GM12878 (cell line): ENCODE results near the gene GRAMD2B. TPM values are rescaled to one million over a fixed set of nuclear protein-coding genes. Genes with fewer than 3 reads are reported as not detected.

Source experiments
- ATAC-seq: fragments of 200-7000 bp; cut with Tn5 transposase; 3 replicates; pipeline ENCODE4 v1.9.1; 2020; ENCODE audit warnings: mild to moderate bottlenecking, moderate library complexity
- BruUV-seq: library from RNA; stranded (reverse); fragments of 400-500 nt; replicated peaks from 2 replicates; lab custom pipeline; 2021; lab: Mats Ljungman, UMichigan
- CTCF ChIA-PET: fragments of 300-600 bp; sonication (Branson Sonifier 250); formaldehyde crosslinking; extraction: SDS; loops from one replicate; lab custom pipeline; 2021; ENCODE audit warnings: inconsistent platforms; lab: Yijun Ruan, JAX
- POLR2A ChIA-PET: fragments of 350-600 bp; formaldehyde crosslinking; extraction: SDS; loops from one replicate; lab custom pipeline; 2021; ENCODE audit warnings: inconsistent platforms; lab: Charles Lee
- RAD21 ChIA-PET: fragments of 300-600 bp; sonication (Branson Sonifier 250); formaldehyde crosslinking; loops from one replicate; lab custom pipeline; 2023; ENCODE audit warnings: antibody characterized with exemption; ENCODE audit not compliant: unreplicated experiment; lab: Charles Lee
- SMC1A ChIA-PET: fragments of 300-600 bp; sonication (Branson Sonifier 250); formaldehyde crosslinking; loops from one replicate; lab custom pipeline; 2023; ENCODE audit not compliant: unreplicated experiment, uncharacterized antibody; lab: Charles Lee
- DNase-seq: peaks from one replicate; pipeline ENCODE4 v3.0.0-alpha.2; 2011; ENCODE audit warnings: low read depth, low spot score
- FAIRE-seq: peaks from 3 replicates; lab custom pipeline; 2011; peaks lifted over from hg19 to GRCh38; lab: Jason Lieb, UNC
- H2AFZ ChIP-seq: 2 replicates; pipeline ENCODE4 v1.6.0; 2011; ENCODE audit warnings: low read depth, low read length, control low read depth; ENCODE audit not compliant: control insufficient read depth
- H3K27ac ChIP-seq: 2 replicates; pipeline ENCODE4 v1.5.1; 2011; ENCODE audit warnings: control low read depth; ENCODE audit not compliant: control insufficient read depth, insufficient read depth
- H3K27me3 ChIP-seq, 2 experiments: replicated peaks in 1 of 2; 2 replicates each; pipeline versions ENCODE4 v1.6.0 to v1.6.1; 2011; ENCODE audit warnings: low read length in 1 of 2; ENCODE audit not compliant: control insufficient read depth in 2 of 2, insufficient read depth in 2 of 2
- H3K36me3 ChIP-seq, 2 experiments: 2 replicates each; pipeline ENCODE4 v1.5.1; 2011; ENCODE audit warnings: low read length in 1 of 2; ENCODE audit not compliant: control insufficient read depth in 2 of 2, insufficient read depth in 2 of 2
- H3K4me1 ChIP-seq: 2 replicates; pipeline ENCODE4 v1.6.1; 2011; ENCODE audit warnings: mild to moderate bottlenecking, low read length, moderate library complexity, mixed read lengths; ENCODE audit not compliant: control insufficient read depth, insufficient read depth
- H3K4me2 ChIP-seq: 2 replicates; pipeline ENCODE4 v1.6.0; 2011; ENCODE audit warnings: control low read depth; ENCODE audit not compliant: control insufficient read depth, insufficient read depth
- H3K4me3 ChIP-seq: fragments of 200-600 bp; sonication (generic); 2 replicates; pipeline ENCODE4 v1.5.1; 2016
- H3K79me2 ChIP-seq: 2 replicates; pipeline ENCODE4 v1.6.0; 2011; ENCODE audit warnings: low read length; ENCODE audit not compliant: control insufficient read depth, insufficient read depth
- H3K9ac ChIP-seq: 2 replicates; pipeline ENCODE4 v1.8.0; 2011; ENCODE audit warnings: low read length, control low read depth, mixed read lengths; ENCODE audit not compliant: control insufficient read depth, insufficient read depth
- H3K9me3 ChIP-seq: replicated peaks from 3 replicates; pipeline ENCODE4 v1.5.1; 2011; ENCODE audit warnings: mild to moderate bottlenecking, low read length; ENCODE audit not compliant: control insufficient read depth, insufficient read depth
- H4K20me1 ChIP-seq: 2 replicates; pipeline ENCODE4 v1.6.0; 2011; ENCODE audit not compliant: control insufficient read depth, insufficient read depth
- ATF7 ChIP-seq: fragments of 450-650 bp; IDR thresholded peaks from 2 replicates; pipeline ENCODE4 v1.6.1; 2016; ENCODE audit warnings: low read depth, mild to moderate bottlenecking
- CEBPZ ChIP-seq: fragments of 150-350 bp; IDR thresholded peaks from 2 replicates; pipeline ENCODE4 v1.6.1; 2016; ENCODE audit warnings: low read depth, low read length
- E2F4 ChIP-seq: IDR thresholded peaks from 2 replicates; pipeline ENCODE4 v1.6.1; 2012; ENCODE audit warnings: low read depth, low read length, improper control_type of control experiment
- E4F1 ChIP-seq: fragments of 450-650 bp; IDR thresholded peaks from 2 replicates; pipeline ENCODE4 v1.6.1; 2018; ENCODE audit warnings: borderline replicate concordance, mild to moderate bottlenecking; ENCODE audit not compliant: partially characterized antibody
- HDGF ChIP-seq: fragments of 450-650 bp; IDR thresholded peaks from 2 replicates; pipeline ENCODE4 v1.6.1; 2016; ENCODE audit warnings: antibody characterized with exemption
- RBBP5 ChIP-seq: fragments of 200-600 bp; sonication (generic); conservative IDR thresholded peaks from 2 replicates; pipeline ENCODE4 v1.6.1; 2016
- SKIL ChIP-seq: fragments of 450-650 bp; IDR thresholded peaks from 2 replicates; pipeline ENCODE4 v1.6.1; 2017; ENCODE audit warnings: mild to moderate bottlenecking, low read depth, inconsistent platforms; ENCODE audit not compliant: poor library complexity, severe bottlenecking
- SRF ChIP-seq, 2 experiments: IDR thresholded peaks; 2 replicates each; pipeline ENCODE4 v1.6.1; 2011; ENCODE audit warnings: low read depth in 2 of 2, low read length in 2 of 2, mild to moderate bottlenecking in 1 of 2, moderate library complexity in 1 of 2
- TAF1 ChIP-seq: IDR thresholded peaks from 2 replicates; pipeline ENCODE4 v1.6.1; 2011; ENCODE audit warnings: mild to moderate bottlenecking, low read depth, low read length, borderline replicate concordance
- ZBTB33 ChIP-seq: fragments of 450-650 bp; IDR thresholded peaks from 2 replicates; pipeline ENCODE4 v1.6.1; 2017; ENCODE audit warnings: mild to moderate bottlenecking
- ZNF217 ChIP-seq: fragments of 450-650 bp; IDR thresholded peaks from 2 replicates; pipeline ENCODE4 v1.6.1; 2017; ENCODE audit warnings: antibody characterized with exemption, mild to moderate bottlenecking
- WGBS: methylation state at CpG from one replicate; pipeline ENCODE4 v1.1.6; 2016; ENCODE audit warnings: low lambda C conversion rate; ENCODE audit not compliant: insufficient replicate concordance, insufficient coverage; ENCODE audit errors: missing lambda C conversion rate; 5-methylcytosine and 5-hydroxymethylcytosine counted together
- in situ Hi-C: fragments of 300-500 bp; cut with MboI; formaldehyde crosslinking; loops from 9 replicates; pipeline ENCODE4 v1.14.3; 2018; ENCODE audit warnings: mixed read lengths
- intact Hi-C: fragments of 100-400 bp; cut with micrococcal nuclease; formaldehyde crosslinking; loops from one replicate; pipeline ENCODE4 v1.14.2; 2022; ENCODE audit not compliant: unreplicated experiment
- polyA plus RNA-seq, 11 experiments: library from polyadenylated mRNA; depleted of rRNA in 4 of 11; unstranded in 6 of 11; stranded (reverse) in 5 of 11; fragments of >200 nt; fragmentation: Nextera tagmentation in 4 of 11; fragmentation: Illumina TruSeq in 1 of 11; extraction: Ambion mirVana in 4 of 11; extraction: Trizol in 1 of 11; gene quantifications; 1 replicate in 1 of 11; 2 replicates in 10 of 11; pipeline versions ENCODE4 v1.2.1 to v1.2.3, GENCODE V29; 2011 to 2016; ENCODE audit warnings: inconsistent platforms in 2 of 11, missing spikeins in 2 of 11, low read depth in 1 of 11
- total RNA-seq, 4 experiments: library from RNA; depleted of rRNA in 3 of 4; stranded (reverse); fragments of >200 nt in 3 of 4; fragmentation: Illumina TruSeq in 1 of 4; extraction: Trizol in 1 of 4; gene quantifications; 2 replicates each; pipeline versions ENCODE4 v1.2.1 to v1.2.3, GENCODE V29; 2013 to 2021

GRAMD2B gene
- total and polyA plus RNA-seq, 10 of the 15 experiments (the other 5 are each of a cell fraction or from before 2014, with no cell fraction given) = 1.9 to 21.5 (median 8.4) TPM

GRCh38 chr5:126503602-126504104 is 80.4 kb downstream of the GRAMD2B start (continued):
- no peak for TF ChIP-seq HDGF
- TF ChIP-seq TAF1 = no peak
- no peak for TF ChIP-seq E4F1

GRCh38 chr5:126506079-126506478 is 82.9 kb downstream of the GRAMD2B start:
- no peak overlapping the region for H3K9ac ChIP-seq
- no peaks in the 10 kb centered on the region for H3K27me3 ChIP-seq
- ATAC-seq = no peak
- no peak overlapping the region for H3K27ac ChIP-seq
- CTCF ChIA-PET = no interaction called here
- intact Hi-C loops (no loop called here), in situ Hi-C loops (no loop called here)
- no peak overlapping the region for H3K4me3 ChIP-seq
- 97% methylated on average over 4 of the region's 4 CpGs for WGBS
- RAD21 ChIA-PET = no interaction called here
- SMC1A ChIA-PET = no interaction called here
- no peaks in the 10 kb centered on the region for H3K36me3 ChIP-seq
- no peak for DNase-seq
- H3K79me2 ChIP-seq = no peaks in the 10 kb centered on the region
- no peak overlapping the region for H3K4me2 ChIP-seq
- POLR2A ChIA-PET = no interaction called here
- H2AFZ ChIP-seq = no peak overlapping the region
- no peak for TF ChIP-seq ZNF217
- TF ChIP-seq CEBPZ = no peak
- TF ChIP-seq ZBTB33 = no peak
- TF ChIP-seq ATF7 = no peak
- no peak for TF ChIP-seq E2F4
- no peak for TF ChIP-seq SKIL
- TF ChIP-seq RBBP5 = no peak
- no peak for TF ChIP-seq SRF (IDR thresholded peaks at IDR 0.05; ENCODE audit: low read depth in 2 of 2, low read length in 2 of 2)
- no TSS peak for BruUV-seq
- no peaks in the 10 kb centered on the region for H3K4me1 ChIP-seq
- no peaks in the 10 kb centered on the region for H3K9me3 ChIP-seq
- FAIRE-seq = no peak
- H4K20me1 ChIP-seq = no peaks in the 10 kb centered on the region
